Mucosa of descending colon (tissue), 3 donors: Measurements from ENCODE around the gene ATP8A2. TPM values are rescaled to one million over a fixed set of nuclear protein-coding genes. Genes with fewer than 3 reads are reported as not detected.

Experiments
- ATAC-seq: fragments of 200-7000 bp; cut with Tn5 transposase; one replicate; pipeline ENCODE4 v1.9.1; 2020; ENCODE audit warnings: mild to moderate bottlenecking, moderate library complexity
- DNase-seq, 3 donors: peaks; one replicate each; pipeline ENCODE4 v3.0.0-alpha.2; 2020
- H3K36me3 ChIP-seq: fragments of 200-600 bp; one replicate; pipeline ENCODE4 v1.8.0; 2021; ENCODE audit warnings: low read depth, mild to moderate bottlenecking
- H3K4me1 ChIP-seq: fragments of 200-600 bp; one replicate; pipeline ENCODE4 v1.8.0; 2021; ENCODE audit warnings: low read depth, mild to moderate bottlenecking
- H3K4me3 ChIP-seq: fragments of 200-600 bp; one replicate; pipeline ENCODE4 v1.8.0; 2021; ENCODE audit warnings: mild to moderate bottlenecking
- H3K9me3 ChIP-seq: fragments of 200-600 bp; one replicate; pipeline ENCODE4 v1.8.0; 2021; ENCODE audit warnings: mild to moderate bottlenecking
- intact Hi-C, 2 donors: fragments of 100-400 bp; cut with DNase I in 1 of 2; cut with micrococcal nuclease in 1 of 2; formaldehyde crosslinking; loops; one replicate each; pipeline versions ENCODE4 v1.11.0 to v1.11.1; 2022; cut with DNase I, micrococcal nuclease
- total RNA-seq, 3 donors: library from RNA; stranded (reverse); fragmentation: NEBNext Ultra II Directional in 2 of 3; extraction: Animal tissue kit (Norgen Biotek cat#: 25700) in 2 of 3; gene quantifications; one replicate each; pipeline versions ENCODE4 v1.2.1 to v1.2.4, GENCODE V29; 2021 to 2023
- TF ChIP-seq, protein P1 (sequence below): fragments of 200-600 bp; IDR thresholded peaks from one replicate; pipeline ENCODE4 v1.8.0; 2022; ENCODE audit warnings: antibody characterized with exemption, mild to moderate bottlenecking
- donor health status: DM: no; HTN: no; CAD: no; lungs with moderate emphysema.
- donor health status: DM: no; HTN: no; CAD: no.
- donor health status: DM: no; HTN: yes; CAD: no.

Gene ATP8A2
- total RNA-seq, 3 donors from 2014 or later, result 0.22 to 3.6 (median 0.41) TPM

DNA sequence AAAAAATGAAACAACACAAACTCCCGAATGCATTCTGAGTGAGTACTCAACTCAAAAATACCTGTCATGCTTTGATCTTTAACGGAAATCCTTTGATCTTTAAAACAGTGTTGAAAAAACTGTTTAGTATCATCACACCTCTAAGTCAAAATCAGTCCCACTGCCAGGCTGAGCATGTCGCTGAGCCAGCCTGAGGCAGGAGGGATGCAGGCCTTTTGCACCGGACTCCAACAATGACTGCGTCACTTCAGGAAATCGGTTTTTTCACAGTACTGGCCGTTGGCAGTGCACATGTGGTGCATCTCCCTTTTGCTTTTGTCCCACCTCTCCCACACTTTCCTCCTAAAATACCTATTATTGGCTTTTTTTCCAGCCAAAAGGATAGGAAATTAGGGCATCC is 601.8 kb downstream of the ATP8A2 start:
- intact Hi-C loops, result no loop called here
- Histone ChIP-seq H3K4me3 (no peak overlapping the region), H3K9me3 (no peaks in the 10 kb centered on the region), H3K36me3 (no peaks in the 10 kb centered on the region), H3K4me1 (no peaks in the 10 kb centered on the region)
- DNase-seq, result no peak
- TF ChIP-seq, protein P1, sequence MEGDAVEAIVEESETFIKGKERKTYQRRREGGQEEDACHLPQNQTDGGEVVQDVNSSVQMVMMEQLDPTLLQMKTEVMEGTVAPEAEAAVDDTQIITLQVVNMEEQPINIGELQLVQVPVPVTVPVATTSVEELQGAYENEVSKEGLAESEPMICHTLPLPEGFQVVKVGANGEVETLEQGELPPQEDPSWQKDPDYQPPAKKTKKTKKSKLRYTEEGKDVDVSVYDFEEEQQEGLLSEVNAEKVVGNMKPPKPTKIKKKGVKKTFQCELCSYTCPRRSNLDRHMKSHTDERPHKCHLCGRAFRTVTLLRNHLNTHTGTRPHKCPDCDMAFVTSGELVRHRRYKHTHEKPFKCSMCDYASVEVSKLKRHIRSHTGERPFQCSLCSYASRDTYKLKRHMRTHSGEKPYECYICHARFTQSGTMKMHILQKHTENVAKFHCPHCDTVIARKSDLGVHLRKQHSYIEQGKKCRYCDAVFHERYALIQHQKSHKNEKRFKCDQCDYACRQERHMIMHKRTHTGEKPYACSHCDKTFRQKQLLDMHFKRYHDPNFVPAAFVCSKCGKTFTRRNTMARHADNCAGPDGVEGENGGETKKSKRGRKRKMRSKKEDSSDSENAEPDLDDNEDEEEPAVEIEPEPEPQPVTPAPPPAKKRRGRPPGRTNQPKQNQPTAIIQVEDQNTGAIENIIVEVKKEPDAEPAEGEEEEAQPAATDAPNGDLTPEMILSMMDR, result no peak
- no peak for ATAC-seq

DNA sequence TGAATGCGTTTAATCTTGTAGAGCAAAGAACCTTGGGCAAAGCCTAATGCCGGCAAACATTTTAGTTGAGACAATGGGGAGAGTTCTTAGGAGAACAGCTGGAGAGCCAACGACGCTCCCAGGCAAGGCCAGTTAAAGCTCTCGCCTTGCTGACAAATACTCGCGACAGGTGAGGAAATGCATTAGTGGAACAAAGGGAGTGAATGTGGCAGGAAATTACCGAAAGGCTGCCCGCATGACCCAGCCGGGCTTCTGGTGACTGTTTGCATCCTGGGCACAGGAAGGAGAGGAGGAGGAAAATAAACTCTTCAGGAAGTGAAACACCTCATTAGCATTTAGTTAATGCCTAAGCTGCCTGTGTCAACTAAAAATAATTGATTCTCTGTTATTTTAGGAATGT is 605.4 kb downstream of the ATP8A2 start:
- H3K4me1 ChIP-seq, result no peaks in the 10 kb centered on the region
- DNase-seq (no peak), ATAC-seq (no peak)
- TF ChIP-seq, protein P1, result no peak
- H3K4me3 ChIP-seq, result no peak overlapping the region
- H3K36me3 ChIP-seq, result no peaks in the 10 kb centered on the region
- intact Hi-C loops, result no loop called here
- no peaks in the 10 kb centered on the region for H3K9me3 ChIP-seq

DNA sequence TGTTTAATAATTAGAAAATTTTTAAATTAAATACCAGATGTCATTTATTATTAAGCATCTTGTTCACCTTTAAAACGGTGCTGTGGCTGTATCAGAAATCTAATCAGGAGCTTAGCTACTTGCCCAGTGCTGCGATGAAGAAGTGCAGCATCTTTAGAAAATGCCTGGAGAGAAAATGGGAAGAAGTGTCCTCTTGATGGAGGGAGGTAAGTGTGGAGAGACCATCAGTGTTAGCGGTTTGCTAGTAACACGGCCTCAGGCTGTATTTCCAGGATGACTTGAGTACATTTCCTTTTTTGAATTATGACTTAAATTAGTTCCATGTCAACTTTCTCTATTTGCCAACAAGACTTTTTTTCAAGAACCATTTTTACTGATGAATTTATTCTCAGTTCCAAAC is 605.9 kb downstream of the ATP8A2 start:
- TF ChIP-seq, protein P1, result no peak
- ATAC-seq, result no peak
- intact Hi-C loops, result no loop called here
- H3K4me3 ChIP-seq, result no peak overlapping the region
- H3K4me1 ChIP-seq, result no peaks in the 10 kb centered on the region
- no peak for DNase-seq
- no peaks in the 10 kb centered on the region for H3K9me3 ChIP-seq
- no peaks in the 10 kb centered on the region for H3K36me3 ChIP-seq

DNA sequence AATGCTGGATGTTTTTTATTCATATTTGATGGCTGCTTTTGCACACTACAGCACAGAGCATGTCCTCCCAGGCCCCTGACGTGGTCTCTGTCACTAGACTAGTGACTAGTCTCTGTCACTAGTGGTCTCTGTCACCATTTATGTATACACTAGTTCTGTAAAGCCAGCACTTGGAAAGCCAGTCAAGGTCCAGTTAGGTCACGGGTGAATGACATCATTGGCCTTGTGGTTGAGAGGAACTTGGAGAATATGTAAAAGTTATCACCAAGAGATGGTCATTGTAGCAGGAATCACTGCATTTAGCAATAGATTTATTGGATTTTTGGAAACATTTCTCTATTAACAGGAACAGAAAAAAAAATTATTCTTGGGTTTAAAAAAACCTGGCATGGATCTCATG is 607.2 kb downstream of the ATP8A2 start:
- intact Hi-C loops, result no loop called here

DNA sequence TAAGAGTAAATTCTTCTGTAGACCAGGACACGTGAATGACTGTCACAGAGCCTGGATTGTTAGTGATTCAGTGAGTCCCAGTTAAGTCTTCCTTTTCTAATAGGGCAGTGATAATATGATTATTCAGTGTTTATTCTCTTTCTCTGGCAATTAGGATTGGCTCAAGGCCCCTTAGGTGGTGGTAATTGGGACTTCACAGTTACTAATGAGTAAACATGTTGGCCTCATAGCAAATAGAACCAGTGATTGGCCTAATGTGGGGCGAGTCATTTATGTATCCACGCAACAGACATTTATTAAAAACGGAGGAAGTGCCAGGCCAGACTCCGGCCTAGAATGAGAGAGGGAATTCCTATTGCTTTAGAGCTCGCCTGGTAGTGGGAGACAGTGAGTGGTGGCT is 607.6 kb downstream of the ATP8A2 start:
- TF ChIP-seq, protein P1, result no peak
- no peak for DNase-seq
- no peaks in the 10 kb centered on the region for H3K4me1 ChIP-seq
- no peak overlapping the region for H3K4me3 ChIP-seq
- H3K9me3 ChIP-seq, result no peaks in the 10 kb centered on the region
- H3K36me3 ChIP-seq, result no peaks in the 10 kb centered on the region
- ATAC-seq, result no peak
- intact Hi-C loops, result no loop called here

More for the DNA sequence above, 607.2 kb downstream of the ATP8A2 start:
- no peaks in the 10 kb centered on the region for H3K4me1 ChIP-seq
- DNase-seq (no peak), ATAC-seq (no peak)
- H3K9me3 ChIP-seq, result no peaks in the 10 kb centered on the region
- TF ChIP-seq, protein P1, result no peak
- H3K36me3 ChIP-seq, result no peaks in the 10 kb centered on the region
- no peak overlapping the region for H3K4me3 ChIP-seq

DNA sequence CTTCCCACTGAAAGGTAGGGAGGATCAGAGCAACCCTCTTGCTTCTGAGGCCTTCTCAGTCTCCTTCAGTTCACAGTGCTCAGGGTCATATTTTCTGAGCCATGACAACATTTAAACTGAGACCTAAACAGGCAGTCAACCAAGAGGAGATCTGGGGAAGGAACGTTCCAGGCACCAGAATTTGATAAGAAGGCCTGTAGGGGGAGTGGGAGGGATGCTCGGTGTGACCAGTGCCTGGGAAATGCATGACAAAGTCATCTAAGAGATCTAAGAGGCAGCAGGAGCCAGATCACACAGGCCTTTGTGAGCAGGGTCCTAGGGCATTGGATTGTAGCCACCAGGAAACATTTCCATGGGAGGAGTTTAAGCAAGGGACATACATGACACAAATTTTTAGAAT is 608.5 kb downstream of the ATP8A2 start:
- no peak overlapping the region for H3K4me3 ChIP-seq
- intact Hi-C loops, result no loop called here
- TF ChIP-seq, protein P1, result no peak
- no peaks in the 10 kb centered on the region for H3K9me3 ChIP-seq
- DNase-seq (no peak), ATAC-seq (no peak)
- no peaks in the 10 kb centered on the region for H3K4me1 ChIP-seq
- no peaks in the 10 kb centered on the region for H3K36me3 ChIP-seq
